Suprapubic skin (tissue), 4 donors: ENCODE results near the gene SURF1. TPM values are rescaled to one million over a fixed set of nuclear protein-coding genes. Genes with fewer than 3 reads are reported as not detected.
"Not testable (repeated sequence)": the region's sequence is repeated elsewhere in the genome, so short reads cannot be mapped to it uniquely, and the experiment has no call there.

Experiments
- DNase-seq, 2 donors: peaks; one replicate each; pipeline ENCODE4 v3.0.0-alpha.2; 2019; ENCODE audit warnings: low spot score in 2 of 2
- H3K27ac ChIP-seq: fragments of 200-600 bp; sonication (generic); one replicate; pipeline ENCODE4 v1.5.1; 2019
- H3K27me3 ChIP-seq: fragments of 200-600 bp; sonication (generic); one replicate; pipeline ENCODE4 v1.5.1; 2019
- H3K36me3 ChIP-seq: fragments of 200-600 bp; sonication (generic); one replicate; pipeline ENCODE4 v1.5.1; 2019
- H3K4me1 ChIP-seq: fragments of 200-600 bp; sonication (generic); one replicate; pipeline ENCODE4 v1.5.1; 2019
- H3K4me3 ChIP-seq: fragments of 200-600 bp; sonication (generic); one replicate; pipeline ENCODE4 v1.5.1; 2019; ENCODE audit warnings: mild to moderate bottlenecking
- H3K9me3 ChIP-seq: fragments of 200-600 bp; sonication (generic); one replicate; pipeline ENCODE4 v1.5.1; 2019
- CTCF ChIP-seq, 2 donors: fragments of 200-600 bp in 1 of 2; fragments of 450-650 bp in 1 of 2; sonication (generic) in 1 of 2; IDR thresholded peaks; one replicate each; pipeline ENCODE4 v1.5.1; 2016 to 2019; ENCODE audit warnings: antibody characterized with exemption in 2 of 2, mild to moderate bottlenecking in 1 of 2, moderate library complexity in 1 of 2
- EP300 ChIP-seq: sonication (generic); formaldehyde crosslinking; IDR thresholded peaks from one replicate; pipeline ENCODE4 v1.6.1; 2017; ENCODE audit warnings: antibody characterized with exemption
- POLR2A ChIP-seq, 2 donors: fragments of 450-650 bp; IDR thresholded peaks; one replicate each; pipeline ENCODE4 v1.6.1; 2017; ENCODE audit warnings: antibody characterized with exemption in 2 of 2, mild to moderate bottlenecking in 2 of 2, moderate library complexity in 2 of 2
- POLR2AphosphoS5 ChIP-seq, 3 donors: sonication (generic); formaldehyde crosslinking; IDR thresholded peaks; one replicate each; pipeline ENCODE4 v1.6.1; 2017; ENCODE audit warnings: antibody characterized with exemption in 3 of 3
- WGBS: methylation state at CpG from one replicate; pipeline ENCODE4 v1.1.5; 2018; 5-methylcytosine and 5-hydroxymethylcytosine counted together
- total RNA-seq, 4 donors: library from RNA; depleted of rRNA; stranded (reverse); fragments of >200 nt; gene quantifications; one replicate each; pipeline ENCODE4 v1.1.0, GENCODE V29; 2016

SURF1 gene
- total RNA-seq, 4 donors from 2014 or later: 29.1 to 45.0 (median 33.4) TPM

DNA sequence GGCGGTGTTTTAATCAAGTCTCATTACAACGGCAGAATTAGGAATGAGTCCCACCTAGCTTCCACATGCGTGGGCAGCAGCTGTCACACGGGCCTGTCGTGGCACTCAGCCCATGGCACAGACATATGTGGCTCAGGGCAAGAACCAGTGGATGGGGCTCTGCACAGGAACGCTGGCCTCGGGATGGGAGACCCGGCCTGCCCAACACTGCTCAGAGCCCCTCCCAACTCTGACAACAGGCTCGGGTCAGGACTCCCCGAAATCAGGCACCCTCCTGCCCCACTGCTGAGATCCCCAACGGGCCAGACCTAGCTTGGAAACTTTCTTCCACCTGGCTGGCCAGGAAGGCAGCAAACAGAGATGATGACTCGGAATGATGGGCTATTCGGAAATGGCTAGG lies 15.4 kb downstream of the SURF1 start:
- H3K27me3 ChIP-seq: no peaks in the 10 kb centered on the region
- no peak overlapping the region for H3K27ac ChIP-seq
- no peaks in the 10 kb centered on the region for H3K9me3 ChIP-seq
- DNase-seq: no peak
- 87% methylated on average over 5 of the region's 13 CpGs for WGBS
- peaks cover 37% of the 10 kb centered on the region for H3K4me1 ChIP-seq
- H3K4me3 ChIP-seq: no peak overlapping the region
- H3K36me3 ChIP-seq: peaks cover 65% of the 10 kb centered on the region
- TF ChIP-seq CTCF (IDR thresholded peaks at IDR 0.05): no peak

- Histone ChIP-seq H3K27ac (no peak overlapping the region), H3K4me1 (peaks cover 34% of the 10 kb centered on the region), H3K27me3 (no peaks in the 10 kb centered on the region), H3K9me3 (no peaks in the 10 kb centered on the region), H3K4me3 (no peak overlapping the region), H3K36me3 (peaks cover 61% of the 10 kb centered on the region)
- 76% methylated on average over 3 of the region's 3 CpGs for WGBS
- DNase-seq: no peak
- no peak for TF ChIP-seq CTCF (IDR thresholded peaks at IDR 0.05)
- no peak for TF ChIP-seq POLR2AphosphoS5 (IDR thresholded peaks at IDR 0.05)
- TF ChIP-seq POLR2A (IDR thresholded peaks at IDR 0.05): no peak
- TF ChIP-seq EP300: no peak
Observed at GRCh38 chr9:133340256-133340655, 16.0 kb downstream of the SURF1 start.

GRCh38 chr9:133339641-133340040 lies 16.6 kb downstream of the SURF1 start:
- H3K27ac ChIP-seq: no peak overlapping the region
- H3K4me1 ChIP-seq: peaks cover 41% of the 10 kb centered on the region
- no peak for DNase-seq
- no peaks in the 10 kb centered on the region for H3K27me3 ChIP-seq
- TF ChIP-seq POLR2A (IDR thresholded peaks at IDR 0.05) (no peak), CTCF (IDR thresholded peaks at IDR 0.05) (no peak), POLR2AphosphoS5 (IDR thresholded peaks at IDR 0.05) (no peak), EP300 (no peak)
- peaks cover 55% of the 10 kb centered on the region for H3K36me3 ChIP-seq
- H3K9me3 ChIP-seq: no peaks in the 10 kb centered on the region
- H3K4me3 ChIP-seq: no peak overlapping the region
- WGBS: 78% methylated on average over 5 of the region's 5 CpGs

GRCh38 chr9:133335924-133336811 lies 20.1 kb downstream of the SURF1 start, which contains the start of gene SURF6:
SURF6 (minus strand) TSS chr9:133336188; CDS start chr9:133336132, 56 bp downstream.
- peak within 1 kb of the TSS; percentile 58 for H3K4me3 ChIP-seq
- H3K27ac ChIP-seq: peak within 1 kb of the TSS; percentile 56
- H3K9me3 ChIP-seq: no peaks in the 10 kb centered on the region
- peaks cover 52% of the 10 kb centered on the region for H3K36me3 ChIP-seq
- 6% methylated on average over 32 of the region's 70 CpGs for WGBS
- DNase-seq: peak; percentile 92 to 93
- TF ChIP-seq EP300 (no peak), POLR2A (IDR thresholded peaks at IDR 0.05) (peak in 1 of 2 donors; percentile 8), POLR2AphosphoS5 (IDR thresholded peaks at IDR 0.05) (peak in 2 of 3 donors; percentile 90 to 94)
- H3K4me1 ChIP-seq: peaks cover 40% of the 10 kb centered on the region
- no peaks in the 10 kb centered on the region for H3K27me3 ChIP-seq

DNA sequence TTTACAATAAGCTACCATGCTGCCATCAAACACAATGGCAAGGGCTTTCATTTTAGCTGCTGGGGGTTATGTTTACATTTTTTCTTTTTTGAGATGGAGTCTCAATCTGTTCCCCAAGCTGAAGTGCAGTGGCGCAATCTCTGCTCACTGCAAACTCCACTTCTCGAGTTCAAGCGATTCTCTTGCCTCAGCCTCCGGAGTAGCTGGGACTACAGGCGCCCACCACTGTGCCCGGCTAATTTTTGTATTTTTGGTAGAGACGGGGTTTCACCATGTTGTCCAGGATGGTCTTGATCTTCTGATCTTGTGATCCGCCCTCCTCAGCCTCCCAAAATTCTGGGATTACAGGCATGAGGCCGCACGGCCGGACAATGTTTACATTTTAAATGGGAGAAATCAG lies 21.4 kb downstream of the SURF1 start:
- WGBS: 85% methylated on average over 11 of the region's 11 CpGs
- H3K4me3 ChIP-seq: peak overlapping the region; percentile 58
- not testable (repeated sequence) for H3K9me3 ChIP-seq, H3K27ac ChIP-seq, H3K27me3 ChIP-seq
- DNase-seq: peak in 1 of 2 donors; percentile 46
- peaks cover 35% of the 10 kb centered on the region for H3K4me1 ChIP-seq
- H3K36me3 ChIP-seq: peaks cover 49% of the 10 kb centered on the region

- no peak overlapping the region for H3K4me3 ChIP-seq
- H3K9me3 ChIP-seq: no peaks in the 10 kb centered on the region
- TF ChIP-seq CTCF (IDR thresholded peaks at IDR 0.05): no peak
- TF ChIP-seq POLR2A (IDR thresholded peaks at IDR 0.05): no peak
- TF ChIP-seq EP300: no peak
- no peak for TF ChIP-seq POLR2AphosphoS5 (IDR thresholded peaks at IDR 0.05)
- H3K27ac ChIP-seq: no peak overlapping the region
- peaks cover 27% of the 10 kb centered on the region for H3K4me1 ChIP-seq
- no peaks in the 10 kb centered on the region for H3K27me3 ChIP-seq
- WGBS: 82% methylated on average over 6 of the region's 6 CpGs
- H3K36me3 ChIP-seq: peaks cover 44% of the 10 kb centered on the region
- DNase-seq: peak in 1 of 2 donors; percentile 40
Observed at GRCh38 chr9:133334161-133334560, 22.1 kb downstream of the SURF1 start.
